ENCODE results near the gene ZFYVE21.
"Not testable (repeated sequence)": the region's sequence is repeated elsewhere in the genome, so short reads cannot be mapped to it uniquely, and the experiment has no call there.

ZFYVE21 gene

GRCh38 chr14:103715052-103716000, at the start of gene ZFYVE21, which contains the start of gene XRCC3:
TSS of gene ZFYVE21 (plus strand) at chr14:103715810. CDS start at chr14:103715842, 32 bp downstream.
TSS of gene XRCC3 (minus strand) at chr14:103715451. CDS start at chr14:103711087, 4,364 bp downstream.
- DNase-seq: peak; percentile 100

GRCh38 chr14:103667671-103668070, 47.9 kb upstream of the ZFYVE21 start:
- no peak for DNase-seq

- no peak for DNase-seq
These were observed 47.5 kb upstream of the ZFYVE21 start for GRCh38 chr14:103668117-103668516.

DNA sequence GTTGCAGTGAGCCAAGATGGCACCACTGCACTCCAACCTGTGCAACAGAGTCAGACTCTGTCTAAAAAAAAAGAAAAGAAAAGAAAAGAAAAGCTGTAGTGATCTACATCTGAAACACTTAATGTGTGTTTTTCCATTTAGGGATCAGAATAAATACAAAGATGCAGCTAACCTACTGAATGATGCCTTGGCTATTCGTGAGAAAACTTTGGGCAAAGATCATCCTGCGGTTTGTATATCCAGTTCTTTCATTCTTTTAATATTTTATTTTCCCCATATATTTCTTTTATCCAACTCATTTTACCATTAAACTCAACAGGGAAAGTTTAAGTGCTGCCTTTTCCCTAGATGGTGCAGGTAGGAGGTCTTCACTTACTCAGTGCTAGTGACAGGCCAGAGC, 46.2 kb upstream of the ZFYVE21 start:
- DNase-seq: no peak

DNA sequence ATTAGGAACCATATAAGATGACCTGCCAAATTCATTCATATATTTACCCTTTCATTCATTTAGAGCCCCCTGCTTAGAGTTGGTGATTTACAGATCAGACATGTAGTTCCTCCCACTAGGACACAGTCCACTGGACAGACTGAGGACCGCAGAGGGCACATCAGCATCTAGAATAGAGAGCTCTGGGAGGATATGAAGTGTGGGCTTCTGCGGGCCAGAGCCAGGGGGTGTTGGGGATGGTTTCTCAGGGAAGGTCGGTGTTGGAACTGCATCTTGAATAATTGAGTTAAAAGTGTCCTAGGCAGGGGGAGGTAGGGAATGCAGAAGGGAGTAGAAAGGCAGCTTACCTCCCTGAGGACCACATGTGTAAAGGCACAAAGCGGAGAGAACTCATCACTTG, 43.7 kb upstream of the ZFYVE21 start:
- DNase-seq: no peak

- no peak for DNase-seq
These were observed 39.7 kb upstream of the ZFYVE21 start for GRCh38 chr14:103675957-103676356.

GRCh38 chr14:103676881-103677675, 38.5 kb upstream of the ZFYVE21 start:
- DNase-seq: no peak

DNA sequence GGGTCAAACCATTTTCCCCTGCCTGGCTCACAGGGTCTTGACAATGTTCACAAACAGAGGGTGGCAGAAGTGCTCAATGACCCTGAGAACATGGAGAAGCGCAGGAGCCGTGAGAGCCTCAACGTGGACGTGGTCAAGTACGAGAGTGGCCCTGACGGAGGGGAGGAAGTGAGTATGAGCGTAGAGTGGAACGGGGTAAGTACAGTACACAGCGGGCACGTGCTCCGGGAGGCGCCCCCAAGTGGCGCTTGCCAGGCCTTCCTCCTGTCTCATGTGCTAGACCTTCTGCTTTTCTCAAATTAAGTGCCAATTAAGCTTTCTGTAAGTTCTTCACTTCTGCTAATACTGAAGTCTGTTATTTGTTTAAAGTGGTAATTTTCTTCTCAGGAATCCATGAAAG, 36.3 kb upstream of the ZFYVE21 start:
- no peak for DNase-seq

GRCh38 chr14:103680491-103681231, 34.9 kb upstream of the ZFYVE21 start:
- DNase-seq: no peak

- no peak for DNase-seq
These were observed 32.5 kb upstream of the ZFYVE21 start for GRCh38 chr14:103683139-103683538.

DNA sequence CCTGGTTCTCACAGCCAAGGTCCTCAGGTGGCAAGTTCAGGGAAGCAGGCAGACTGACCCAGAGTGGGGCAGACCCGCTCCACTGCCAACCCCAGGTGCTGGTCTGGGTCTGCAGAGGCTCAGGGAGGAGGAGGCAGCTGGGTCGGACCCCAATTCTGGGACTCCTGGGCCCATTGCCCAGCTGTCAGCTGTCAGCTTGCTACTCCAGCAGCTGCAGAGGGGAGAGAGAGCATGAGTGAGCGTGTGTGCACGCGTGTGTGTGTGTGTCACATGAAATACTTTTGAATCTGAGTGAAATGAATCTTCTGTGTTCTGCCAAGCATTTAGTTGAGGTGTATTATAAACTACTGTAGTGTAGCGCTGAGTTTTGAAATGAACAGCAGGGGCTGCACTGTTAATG, 31.1 kb upstream of the ZFYVE21 start:
- DNase-seq: no peak

- no peak for DNase-seq
These were observed 30.7 kb upstream of the ZFYVE21 start for GRCh38 chr14:103684871-103685270.

DNA sequence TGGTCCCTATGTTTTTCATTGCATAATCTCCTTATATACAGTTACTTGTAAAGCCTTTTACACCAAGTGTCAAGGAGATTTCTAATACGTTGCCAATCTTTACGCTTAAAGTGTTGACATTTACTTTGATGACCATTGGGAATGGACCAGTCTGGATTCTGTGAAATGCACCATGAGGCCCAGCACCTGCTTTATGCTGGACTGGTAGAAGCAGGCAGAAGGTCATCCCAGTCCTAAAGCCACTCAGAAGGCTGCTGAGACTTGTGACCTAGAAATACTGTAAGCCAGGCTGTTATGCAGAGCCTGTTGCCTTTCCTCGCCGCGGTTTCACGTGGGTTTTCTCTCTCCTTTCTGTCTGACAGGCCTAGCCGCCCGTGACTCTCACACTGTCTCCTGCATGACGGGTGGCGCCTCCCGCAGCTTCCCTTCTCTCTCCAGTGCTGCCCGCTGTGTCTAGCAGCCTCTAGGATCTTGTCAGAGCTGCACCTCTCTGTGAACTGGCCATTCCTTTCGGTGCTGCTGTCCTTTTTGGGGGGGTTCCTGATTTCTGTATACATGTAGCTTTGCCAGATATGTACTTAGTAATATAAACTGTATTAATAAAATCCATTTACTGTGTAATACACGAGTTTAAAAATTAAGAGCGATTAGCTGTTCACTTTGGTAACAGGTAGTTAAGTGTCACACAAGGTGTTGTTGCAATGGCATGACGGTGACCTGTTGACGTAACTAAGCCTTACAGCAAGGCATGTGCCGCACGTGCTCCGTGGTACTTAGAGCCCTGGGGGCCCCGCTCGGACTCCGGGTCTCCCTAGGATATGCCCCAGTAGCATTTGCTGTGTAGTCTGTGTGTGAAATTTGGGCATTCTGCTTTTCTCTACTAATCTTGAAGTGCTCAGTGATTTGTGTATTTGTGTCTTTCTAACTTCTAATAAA, 30.1 kb upstream of the ZFYVE21 start:
- DNase-seq: no peak

DNA sequence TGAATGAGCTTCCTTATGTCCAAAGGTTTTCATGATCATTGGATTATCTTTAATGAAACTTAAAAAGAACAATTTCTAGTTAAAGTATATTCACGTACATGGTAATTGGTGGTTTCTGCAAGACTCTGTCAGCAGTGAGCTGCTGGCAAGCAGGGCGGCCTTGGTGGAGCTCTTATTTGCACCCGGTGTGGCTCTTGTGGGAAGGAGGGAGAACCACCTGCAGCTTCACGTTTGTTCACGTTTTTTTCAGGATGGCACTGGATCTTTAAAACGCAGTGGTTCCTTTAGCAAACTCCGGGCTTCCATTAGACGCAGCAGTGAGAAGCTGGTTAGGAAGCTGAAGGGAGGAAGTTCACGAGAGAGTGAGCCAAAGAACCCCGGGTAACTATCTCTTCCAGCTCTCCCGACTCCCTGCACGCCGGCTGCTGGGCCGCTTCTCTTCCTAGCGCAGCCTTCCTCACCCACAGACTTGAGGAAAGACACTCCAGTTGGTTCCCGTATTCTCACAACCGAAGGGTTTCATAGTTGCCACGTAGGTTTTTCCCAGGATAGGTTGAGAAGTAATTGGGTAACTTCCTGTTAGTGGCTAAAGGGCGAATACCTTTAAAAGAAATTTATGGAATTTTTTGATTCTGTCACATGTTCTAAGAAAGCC, 28.7 kb upstream of the ZFYVE21 start:
- DNase-seq: no peak

DNA sequence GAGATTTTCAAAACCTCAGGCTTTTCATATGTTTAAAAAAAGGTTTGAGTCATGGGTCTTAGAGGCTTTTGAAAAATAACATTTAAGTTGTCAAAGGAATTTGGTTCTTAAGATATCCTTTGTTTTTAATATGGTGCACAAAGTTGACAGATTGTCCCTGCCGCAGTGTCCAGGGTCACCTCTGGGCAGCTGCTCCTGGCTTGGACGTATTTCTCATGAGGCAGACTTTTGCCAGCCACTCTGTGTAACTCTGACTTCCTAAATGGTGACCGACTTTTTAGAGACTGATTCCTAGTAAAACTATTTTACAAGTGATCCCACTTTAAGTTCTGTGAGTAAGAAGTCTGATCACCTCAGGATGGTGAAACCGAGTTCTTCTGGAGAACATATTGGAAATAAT, 27.9 kb upstream of the ZFYVE21 start:
- DNase-seq: no peak

DNA sequence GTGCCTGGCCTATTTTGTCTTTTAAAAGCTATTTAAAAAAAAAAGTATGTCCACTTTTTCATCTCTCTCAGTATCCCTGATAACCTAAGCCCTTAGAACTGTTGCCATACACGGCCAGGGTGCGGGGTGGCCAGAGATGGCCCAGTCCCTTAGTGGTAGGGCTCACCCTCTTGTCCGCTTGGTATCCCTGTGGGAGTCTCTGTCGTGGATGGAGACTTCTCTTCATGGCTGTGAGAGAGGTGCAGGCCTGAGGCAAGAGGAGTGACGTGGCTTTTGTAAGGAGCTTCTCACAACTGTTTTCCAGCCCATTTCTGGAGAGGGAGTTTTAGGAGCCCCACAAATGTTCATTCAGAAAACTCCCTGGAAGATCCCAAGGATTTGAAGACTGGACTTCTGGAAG, 27.2 kb upstream of the ZFYVE21 start:
- no peak for DNase-seq

GRCh38 chr14:103688906-103689902, 26.4 kb upstream of the ZFYVE21 start:
- DNase-seq: no peak

DNA sequence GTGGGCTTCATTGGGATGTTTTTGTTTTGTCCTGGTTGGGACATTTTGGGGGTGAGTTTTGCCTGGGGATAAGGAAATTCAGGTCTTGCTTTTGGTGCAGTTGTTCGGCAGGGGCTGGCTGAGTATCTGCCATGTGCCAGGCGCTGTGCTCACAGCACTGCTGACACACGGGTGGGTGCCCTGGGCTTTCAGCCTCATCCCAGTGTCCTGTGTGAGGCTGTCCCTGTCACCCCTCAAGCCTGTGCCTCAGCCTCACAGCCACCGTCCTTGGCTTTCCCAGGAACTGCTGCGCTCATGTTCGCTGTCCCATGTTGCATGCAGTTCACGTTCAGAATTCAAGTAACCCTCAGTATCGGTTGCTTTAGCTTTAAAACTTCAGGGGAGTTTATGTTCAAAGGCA, 25.3 kb upstream of the ZFYVE21 start:
- DNase-seq: no peak

- not testable (repeated sequence) for DNase-seq
These were observed 24.0 kb upstream of the ZFYVE21 start for GRCh38 chr14:103691655-103692054.

DNA sequence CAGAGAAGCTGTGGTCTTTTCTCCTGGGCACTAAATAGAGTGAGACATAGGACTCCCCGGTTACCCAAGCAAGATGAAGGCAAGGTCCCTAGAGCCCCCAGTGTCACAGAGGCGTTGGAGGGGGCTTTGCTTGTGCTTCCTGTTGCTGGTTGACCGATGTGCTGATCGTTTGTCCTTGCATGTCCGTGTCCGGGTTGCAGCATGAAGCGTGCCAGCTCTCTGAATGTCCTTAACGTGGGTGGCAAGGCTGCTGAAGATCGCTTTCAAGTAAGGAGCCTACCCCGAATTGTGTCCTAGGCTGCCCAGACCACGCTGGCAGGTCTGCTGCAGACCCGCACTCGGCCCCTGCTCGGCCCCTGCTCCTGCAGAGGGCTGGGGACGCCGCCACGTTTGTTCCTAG, 23.5 kb upstream of the ZFYVE21 start:
- DNase-seq: no peak

Measured in NCI-H1092 treated with DMSO at 0.1 percent for 48 hours (cell line).